HG02870 (cell line): ENCODE data around the gene SYT8.
"Not testable (repeated sequence)": the region's sequence is repeated elsewhere in the genome, so short reads cannot be mapped to it uniquely, and the experiment has no call there.

Experiments used
- ATAC-seq: cut with Tn5 transposase; IDR thresholded peaks from one replicate; pipeline ENCODE4 v1.9.1; 2021; ENCODE audit warnings: mild to moderate bottlenecking, moderate library complexity; ENCODE audit not compliant: unreplicated experiment

The SYT8 gene

GRCh38 chr11:1871531-1871930 lies 36.7 kb downstream of the SYT8 start:
- no peak for ATAC-seq

- no peak for ATAC-seq
These were observed 37.6 kb downstream of the SYT8 start for GRCh38 chr11:1872267-1872985.

DNA sequence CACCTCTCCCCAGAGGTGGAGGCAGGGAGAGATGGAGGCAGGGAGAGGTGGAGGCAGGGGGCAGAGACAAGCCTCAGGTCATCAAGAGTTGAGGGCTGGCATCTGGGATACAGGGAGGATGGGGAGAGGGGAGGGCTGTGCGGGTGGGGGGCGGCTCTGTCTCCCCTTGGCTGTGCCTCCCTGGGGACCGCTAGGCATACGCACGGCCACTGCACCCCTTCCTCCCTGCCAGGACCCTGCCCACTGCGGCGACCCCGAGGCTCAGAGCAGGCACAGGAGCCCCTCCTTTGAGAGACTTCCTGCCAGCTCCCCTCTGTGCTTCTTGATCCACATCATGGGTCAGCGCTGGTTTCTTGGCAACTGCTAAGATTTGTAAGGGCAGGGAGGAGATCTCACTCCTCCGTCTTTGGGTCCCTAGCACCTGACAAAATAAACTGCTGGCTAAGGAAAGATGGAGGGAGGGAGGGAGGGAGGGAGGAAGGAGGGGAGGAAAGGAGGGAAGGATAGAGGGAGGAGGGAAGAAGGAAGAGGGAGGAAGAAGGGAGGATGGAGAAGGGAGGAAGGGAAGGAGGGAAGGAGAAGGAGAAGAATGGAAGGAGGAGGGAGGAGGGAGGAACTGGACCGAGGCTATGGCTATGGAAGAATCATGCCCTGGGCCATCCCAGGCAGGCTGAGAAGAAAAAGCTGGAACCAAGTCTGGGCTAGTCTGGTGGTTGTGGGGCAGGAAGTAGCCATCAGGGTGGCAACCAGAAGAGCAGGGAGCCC lies 38.4 kb downstream of the SYT8 start:
- no peak for ATAC-seq

DNA sequence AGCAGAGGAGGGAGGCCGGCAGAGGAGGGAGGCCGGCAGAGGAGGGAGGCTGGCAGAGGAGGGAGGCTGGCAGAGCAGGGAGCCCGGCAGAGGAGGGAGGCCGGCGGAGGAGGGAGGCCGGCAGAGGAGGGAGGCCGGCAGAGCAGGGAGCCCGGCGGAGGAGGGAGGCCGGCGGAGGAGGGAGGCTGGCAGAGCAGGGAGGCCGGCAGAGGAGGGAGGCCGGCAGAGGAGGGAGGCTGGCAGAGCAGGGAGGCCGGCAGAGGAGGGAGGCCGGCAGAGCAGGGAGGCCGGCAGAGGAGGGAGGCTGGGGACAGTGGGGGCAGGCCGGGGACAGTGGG lies 39.0 kb downstream of the SYT8 start:
- not testable (repeated sequence) for ATAC-seq

DNA sequence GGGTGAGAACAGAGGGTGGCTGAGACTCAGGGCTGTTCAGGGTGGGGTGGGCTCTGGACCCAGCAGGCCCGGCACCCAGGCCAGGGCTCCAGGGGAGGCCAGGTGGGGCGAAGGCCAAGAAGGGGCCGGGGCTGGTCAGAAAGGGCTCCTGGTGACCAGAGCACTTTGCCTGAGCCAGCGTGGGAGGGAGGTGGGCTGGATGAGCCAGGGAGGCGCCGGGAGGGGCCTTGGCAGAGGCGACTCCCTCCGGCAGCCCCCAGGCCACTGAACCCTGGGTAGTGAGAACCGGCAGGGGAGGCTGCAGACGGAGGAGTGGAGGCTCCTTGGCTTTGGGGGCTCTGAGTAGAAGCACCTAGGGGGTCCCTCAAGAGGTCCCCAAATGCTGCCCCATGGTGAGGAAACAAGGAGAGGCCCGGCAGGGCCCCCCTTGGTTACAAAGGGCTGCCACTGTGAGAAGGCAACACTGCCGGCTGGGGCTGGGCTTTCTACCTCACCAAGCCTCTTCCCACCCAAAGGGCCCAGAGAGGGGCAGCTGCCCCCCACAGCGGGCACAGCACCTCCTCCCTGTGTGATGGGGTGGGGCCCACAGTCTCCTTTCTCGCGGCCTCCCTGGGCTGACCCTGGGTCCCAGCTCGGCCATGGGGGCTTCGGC lies 39.8 kb downstream of the SYT8 start:
- not testable (repeated sequence) for ATAC-seq

DNA sequence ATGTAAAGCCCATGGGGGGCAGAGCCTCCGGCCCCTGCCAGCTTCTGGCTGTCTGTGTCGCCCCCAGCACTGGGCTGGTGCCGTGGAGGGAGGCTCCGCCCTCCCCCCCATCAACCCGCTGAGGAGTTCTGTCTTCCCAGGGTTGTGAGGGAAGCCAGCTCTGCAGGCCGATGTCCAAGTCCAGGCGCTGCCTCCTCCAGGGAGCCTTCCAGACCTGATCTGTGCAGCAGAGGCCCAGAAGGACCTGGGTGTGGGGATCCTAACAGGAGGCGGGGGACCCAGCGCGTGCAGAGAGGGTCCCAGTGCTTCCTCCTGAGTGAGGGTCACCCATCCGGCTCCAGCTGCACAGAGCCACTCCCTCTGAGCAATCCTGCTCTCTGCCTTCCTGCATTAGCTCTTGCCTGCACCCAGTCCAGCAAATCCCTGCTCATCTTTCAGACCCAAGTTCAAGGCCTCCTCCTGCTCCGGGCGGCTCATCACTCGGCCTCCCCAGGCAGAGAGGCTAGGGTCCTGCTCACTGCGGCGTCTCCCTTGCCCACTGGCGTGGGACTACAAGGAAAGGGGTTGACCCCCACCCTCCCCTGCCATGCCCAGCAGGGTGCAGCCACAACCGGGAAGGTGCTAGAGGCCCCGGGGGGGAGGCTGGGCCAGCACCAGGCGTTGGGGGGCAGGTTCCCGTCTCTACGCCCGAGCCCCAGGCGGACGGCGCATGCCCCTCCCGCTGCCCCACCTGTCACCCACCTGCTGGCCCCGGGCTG lies 40.5 kb downstream of the SYT8 start:
- ATAC-seq = no peak

GRCh38 chr11:1875851-1876301 lies 41.1 kb downstream of the SYT8 start:
- ATAC-seq = not testable (repeated sequence)

DNA sequence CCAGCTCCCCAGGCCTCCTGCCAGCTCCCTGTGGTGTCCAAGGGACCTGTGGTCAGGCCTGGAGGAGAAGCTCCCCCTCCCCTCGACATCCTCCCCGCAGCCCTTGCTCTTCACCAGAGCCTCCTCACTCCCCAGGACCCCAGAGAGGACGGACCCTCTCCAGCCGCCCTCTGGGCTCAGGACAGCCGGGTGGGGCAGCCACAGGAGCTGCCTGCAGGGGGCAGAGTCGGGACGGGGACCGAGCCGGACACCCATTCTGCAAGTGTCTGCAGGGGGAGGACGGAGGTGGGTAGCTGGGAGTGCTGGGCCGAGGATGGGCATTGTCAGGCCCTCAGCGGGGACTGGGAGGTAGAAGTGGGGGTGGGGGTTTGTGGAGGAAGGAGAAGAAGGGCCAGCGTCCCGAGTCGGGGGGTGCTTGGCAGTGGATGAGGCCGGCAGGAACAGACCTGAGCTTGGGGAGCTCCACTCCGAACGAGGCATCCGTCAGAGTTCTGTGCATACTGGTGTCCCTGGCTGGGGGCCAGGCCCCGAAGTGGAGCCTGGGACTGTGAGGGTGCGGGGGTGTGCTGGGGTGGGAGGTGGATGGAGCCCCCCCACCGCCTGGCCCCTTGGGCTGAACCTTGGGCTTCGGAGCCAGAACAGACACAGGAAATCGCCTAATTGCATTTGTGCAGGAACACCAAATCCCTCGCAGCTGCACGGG lies 41.7 kb downstream of the SYT8 start:
- no peak for ATAC-seq

DNA sequence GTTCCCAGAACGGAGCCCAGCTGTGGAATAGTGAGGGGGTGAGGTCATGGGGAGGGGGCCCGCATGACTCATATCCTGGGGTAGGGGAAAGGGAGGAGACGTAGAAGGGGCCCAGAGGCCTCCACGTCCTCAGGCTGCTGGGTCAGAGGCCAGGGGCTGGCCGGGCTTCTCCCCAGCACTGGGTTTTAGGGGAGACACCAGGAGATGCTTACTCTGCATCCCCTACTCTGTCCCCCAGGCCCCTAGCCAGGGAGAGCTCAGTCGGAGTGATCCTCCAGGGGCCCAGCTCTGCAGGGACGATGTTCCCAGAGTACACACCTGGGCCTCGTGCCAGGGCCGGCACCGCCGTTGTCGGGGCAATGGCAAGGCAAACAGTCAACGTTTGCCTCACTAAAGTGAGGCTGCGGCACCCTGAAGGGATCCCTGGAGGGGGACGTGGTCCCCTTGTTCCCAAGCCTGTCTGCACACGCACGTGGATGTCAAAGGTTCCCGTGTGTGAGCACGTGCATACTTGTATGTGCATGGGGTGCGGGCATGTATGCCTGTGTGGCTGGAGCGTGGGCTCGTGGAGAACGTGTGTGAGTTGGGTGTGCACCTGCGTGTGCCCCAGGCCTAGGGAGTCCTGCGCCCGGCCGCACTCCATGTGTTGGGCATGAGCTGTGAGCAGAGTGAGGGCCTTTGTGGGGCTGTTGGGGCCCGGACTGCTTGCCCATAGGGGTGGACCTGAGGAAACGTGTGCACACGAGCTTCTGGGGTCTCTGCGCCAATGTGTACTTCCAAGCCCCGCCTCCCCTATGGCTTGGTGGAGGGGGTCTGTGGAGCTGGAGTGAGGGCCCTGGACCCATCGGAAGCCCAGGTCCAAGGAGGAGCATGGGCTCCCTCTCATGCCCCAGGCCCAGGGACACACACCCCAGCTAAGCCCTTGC lies 42.7 kb downstream of the SYT8 start:
- no peak for ATAC-seq

DNA sequence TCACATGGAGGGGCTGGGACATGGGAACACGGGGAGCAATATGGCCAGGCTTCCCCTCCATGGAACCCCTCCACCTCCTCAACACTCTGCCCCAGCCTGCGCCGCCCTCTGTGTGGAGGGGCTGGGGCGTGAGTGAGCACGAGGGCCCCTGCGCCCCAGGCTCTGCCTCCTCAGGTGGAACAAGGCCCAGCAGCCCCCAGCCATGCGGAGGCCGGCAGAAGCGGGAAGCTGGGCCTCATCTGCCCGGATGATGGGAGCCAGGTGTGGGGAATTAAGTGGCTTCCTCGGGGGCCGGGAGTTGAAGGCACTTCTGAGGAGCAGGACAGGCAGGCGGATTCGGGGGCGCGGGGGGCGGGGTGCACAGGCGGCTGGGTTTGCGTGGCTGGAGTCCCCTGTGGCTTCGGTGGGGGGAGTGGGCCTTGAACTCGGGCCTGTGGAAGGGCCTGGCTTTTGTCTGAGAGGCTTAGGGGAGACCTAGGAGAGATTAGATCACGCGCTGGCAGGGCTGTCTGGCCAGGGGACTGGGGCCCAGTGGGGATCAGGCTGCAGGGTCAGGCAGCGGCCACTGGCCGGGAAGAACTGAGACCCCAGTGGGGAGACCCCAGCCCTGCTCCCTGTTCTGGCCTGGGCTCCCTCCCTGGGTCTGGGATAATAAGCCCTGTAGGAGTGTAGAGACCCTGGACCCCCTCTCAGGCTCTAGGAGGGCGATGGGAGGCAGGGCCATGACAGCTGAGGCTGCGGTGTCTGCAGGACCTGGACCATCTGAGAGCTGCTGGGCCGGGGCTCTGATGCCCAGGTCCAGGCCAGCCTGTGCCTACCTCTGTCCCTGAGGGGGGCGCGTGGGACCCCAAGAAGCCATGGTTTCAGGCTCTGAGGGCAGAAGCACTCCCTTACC lies 43.6 kb downstream of the SYT8 start:
- ATAC-seq = no peak

- no peak for ATAC-seq
These were observed 44.7 kb downstream of the SYT8 start for GRCh38 chr11:1879342-1879940.

GRCh38 chr11:1879941-1880720 lies 45.3 kb downstream of the SYT8 start:
- no peak for ATAC-seq

DNA sequence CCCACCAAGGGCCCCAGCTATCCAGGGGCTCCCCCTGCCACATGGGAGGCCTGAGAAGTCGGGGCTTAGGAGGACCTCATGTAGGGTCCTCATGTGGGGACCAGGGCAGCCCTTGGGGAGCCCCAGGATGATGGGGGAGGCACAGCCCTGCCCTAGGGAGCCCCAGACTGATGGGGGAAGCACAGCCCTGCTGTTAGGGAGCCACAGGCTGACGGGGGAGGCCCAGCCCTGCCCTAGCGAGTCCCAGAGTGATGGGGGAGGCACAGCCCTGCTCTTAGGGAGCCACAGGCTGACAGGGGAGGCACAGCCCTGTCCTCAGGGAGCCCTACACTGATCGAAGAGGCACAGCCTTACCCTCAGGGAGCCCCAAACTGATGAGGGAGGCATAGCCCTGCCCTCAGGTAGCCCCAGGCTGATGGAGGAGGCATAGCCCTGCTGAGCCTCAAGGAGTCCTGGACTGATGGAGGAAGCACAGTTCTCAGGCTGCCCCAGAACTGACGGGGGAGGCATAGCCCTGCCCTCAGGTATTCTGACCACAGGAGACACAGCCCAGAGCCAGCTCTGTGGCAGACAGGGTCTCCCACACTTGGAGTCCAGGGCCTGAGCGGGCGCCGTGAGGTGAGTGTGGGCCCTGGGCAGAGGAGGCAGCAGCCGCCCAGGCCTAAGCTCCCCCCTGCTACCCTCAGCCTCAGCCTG lies 46.1 kb downstream of the SYT8 start:
- ATAC-seq = no peak

GRCh38 chr11:1881442-1882264 lies 46.9 kb downstream of the SYT8 start:
- ATAC-seq = peak; percentile 18

DNA sequence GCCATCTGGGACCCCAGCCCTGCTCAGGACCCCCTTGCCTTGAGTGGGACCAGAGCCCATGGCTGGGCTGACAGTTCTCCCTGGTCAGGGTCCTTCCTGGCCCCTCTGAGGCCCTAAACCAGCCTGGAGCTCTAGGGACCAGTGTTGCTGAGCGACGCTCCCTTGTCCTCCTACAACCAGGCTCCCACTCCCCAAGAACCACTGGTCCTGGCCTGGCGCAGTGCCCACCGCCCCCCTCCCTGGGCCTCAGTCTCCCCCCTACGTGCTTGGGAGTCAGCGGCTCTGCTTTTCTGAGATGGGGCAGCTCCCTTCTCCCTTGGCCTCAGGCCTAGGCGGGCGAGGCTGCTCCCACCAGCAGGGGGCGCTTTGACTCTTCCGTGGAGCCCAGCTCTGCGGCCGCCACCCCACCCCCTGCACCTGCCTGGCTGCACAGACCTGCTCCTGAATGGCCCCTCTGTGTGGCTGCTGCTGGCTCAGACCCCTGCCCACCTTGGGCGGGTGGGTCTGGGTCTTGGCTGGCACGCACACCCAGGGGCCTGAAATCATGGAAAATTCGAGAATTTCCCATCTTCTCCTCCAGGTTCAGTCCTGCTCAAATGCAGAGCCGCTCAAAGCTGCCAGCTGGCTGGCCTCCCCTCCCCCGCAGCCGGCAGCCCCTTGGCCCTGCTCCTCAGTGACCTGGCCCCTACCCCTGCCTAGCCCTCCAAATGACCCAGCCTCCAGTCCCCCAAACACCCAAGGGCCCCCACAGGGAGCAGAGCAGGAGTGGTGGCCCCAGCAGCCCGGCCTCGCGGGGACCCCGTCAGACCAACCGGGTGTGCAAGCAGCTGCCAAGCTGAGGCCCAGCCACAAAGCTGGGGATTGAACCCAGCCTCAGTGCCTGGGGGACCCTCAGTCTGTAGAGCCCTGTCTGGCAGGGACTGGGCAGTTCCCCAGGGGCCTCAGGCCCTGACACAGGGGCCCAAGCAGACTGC lies 47.8 kb downstream of the SYT8 start:
- ATAC-seq = peak; percentile 47
